Activated CD4-positive, alpha-beta memory T cell treated with anti-CD3 and anti-CD28 coated beads, Interleukin-2, amount 10 ng/mL, durations not matched to agents 7 days and 5 days (primary cell): Measurements from ENCODE around the gene UBE2L6. TPM values are rescaled to one million over a fixed set of nuclear protein-coding genes. Genes with fewer than 3 reads are reported as not detected.

ENCODE experiments used
- CTCF ChIA-PET: fragments of 350-600 bp; sonication (Branson Sonifier 250); formaldehyde crosslinking; loops from one replicate; lab custom pipeline; 2021; ENCODE audit warnings: antibody characterized with exemption, inconsistent platforms; lab: Charles Lee
- POLR2A ChIA-PET: fragments of 350-600 bp; sonication (Branson Sonifier 250); formaldehyde crosslinking; loops from one replicate; lab custom pipeline; 2021; ENCODE audit warnings: antibody characterized with exemption; lab: Charles Lee
- DNase-seq: peaks from one replicate; pipeline ENCODE4 v3.0.0-alpha.2; 2020
- H3K27ac Mint-ChIP-seq: one replicate; pipeline ENCODE4 v1.8.0; 2021; ENCODE audit warnings: mild to moderate bottlenecking, mixed read lengths
- H3K27me3 Mint-ChIP-seq: one replicate; pipeline ENCODE4 v1.8.0; 2021; ENCODE audit warnings: mixed read lengths
- H3K36me3 Mint-ChIP-seq: one replicate; pipeline ENCODE4 v1.8.0; 2021; ENCODE audit warnings: low read depth, mixed read lengths
- H3K4me1 Mint-ChIP-seq: one replicate; pipeline ENCODE4 v1.8.0; 2021; ENCODE audit warnings: mixed read lengths
- H3K4me3 Mint-ChIP-seq: one replicate; pipeline ENCODE4 v1.8.0; 2021; ENCODE audit warnings: mild to moderate bottlenecking, mixed read lengths
- H3K9me3 Mint-ChIP-seq: one replicate; pipeline ENCODE4 v1.8.0; 2021; ENCODE audit warnings: mixed read lengths
- total RNA-seq, 2 experiments: library from RNA; stranded (reverse); gene quantifications; one replicate each; pipeline ENCODE4 v1.2.3, GENCODE V29; 2021

Gene UBE2L6
- total RNA-seq, 2 experiments from 2014 or later: 281 to 285 TPM

- Mint-ChIP-seq H3K4me1 (peaks cover 2% of the 10 kb centered on the region), H3K36me3 (no peaks in the 10 kb centered on the region), H3K27ac (no peak overlapping the region), H3K9me3 (no peaks in the 10 kb centered on the region), H3K4me3 (no peak overlapping the region), H3K27me3 (peaks cover 37% of the 10 kb centered on the region)
- ChIA-PET POLR2A (no interaction called here), CTCF (interaction anchor here (1.2 to 1.9 kb wide), 4 partner anchors 12 to 204 kb away, joined by 3 to 6 read pairs (median 4); no protein-coding TSS in a partner anchor)
- DNase-seq: no peak
Measured at GRCh38 chr11:57596266-57596885, 28.9 kb upstream of the UBE2L6 start.

GRCh38 chr11:57588046-57588710, 20.7 kb upstream of the UBE2L6 start:
- no peaks in the 10 kb centered on the region for H3K4me1 Mint-ChIP-seq
- peaks cover 11% of the 10 kb centered on the region for H3K27me3 Mint-ChIP-seq
- POLR2A ChIA-PET: no interaction called here
- no peak overlapping the region for H3K27ac Mint-ChIP-seq
- no peak for DNase-seq
- H3K36me3 Mint-ChIP-seq: no peaks in the 10 kb centered on the region
- no peak overlapping the region for H3K4me3 Mint-ChIP-seq
- CTCF ChIA-PET: no interaction called here
- no peaks in the 10 kb centered on the region for H3K9me3 Mint-ChIP-seq

GRCh38 chr11:57586711-57587245, 19.3 kb upstream of the UBE2L6 start:
- Mint-ChIP-seq H3K4me1 (no peaks in the 10 kb centered on the region), H3K9me3 (no peaks in the 10 kb centered on the region), H3K27ac (no peak overlapping the region), H3K27me3 (peaks cover 9% of the 10 kb centered on the region), H3K36me3 (no peaks in the 10 kb centered on the region), H3K4me3 (no peak overlapping the region)
- CTCF ChIA-PET: no interaction called here
- DNase-seq: no peak
- POLR2A ChIA-PET: no interaction called here

- ChIA-PET CTCF (interaction anchor here (1.5 kb wide), 1 partner anchor 11 kb away, joined by 4 read pairs; no protein-coding TSS in a partner anchor), POLR2A (no interaction called here)
Measured at GRCh38 chr11:57585301-57585700, 17.8 kb upstream of the UBE2L6 start.

GRCh38 chr11:57584341-57584740, 16.9 kb upstream of the UBE2L6 start:
- peaks cover 2% of the 10 kb centered on the region for H3K27me3 Mint-ChIP-seq
- H3K4me3 Mint-ChIP-seq: no peak overlapping the region
- CTCF ChIA-PET: interaction anchor here (1.5 kb wide), 2 partner anchors 12 to 60 kb away, joined by 4 to 5 read pairs; no protein-coding TSS in a partner anchor

More at GRCh38 chr11:57585301-57585700, 17.8 kb upstream of the UBE2L6 start:
- DNase-seq: no peak
- H3K9me3 Mint-ChIP-seq: no peaks in the 10 kb centered on the region
- peaks cover 3% of the 10 kb centered on the region for H3K27me3 Mint-ChIP-seq
- H3K27ac Mint-ChIP-seq: no peak overlapping the region
- no peak overlapping the region for H3K4me3 Mint-ChIP-seq
- H3K36me3 Mint-ChIP-seq: no peaks in the 10 kb centered on the region
- no peaks in the 10 kb centered on the region for H3K4me1 Mint-ChIP-seq

GRCh38 chr11:57574061-57574460, 6.6 kb upstream of the UBE2L6 start:
- peaks cover under 1% of the 10 kb centered on the region for H3K4me1 Mint-ChIP-seq
- POLR2A ChIA-PET: interaction anchor here (1.4 kb wide), 1 partner anchor 67 kb away, joined by 4 read pairs; no protein-coding TSS in a partner anchor
- DNase-seq: no peak
- CTCF ChIA-PET: interaction anchor here (7.4 kb wide), 1 partner anchor 67 kb away, joined by 206 read pairs; no protein-coding TSS in a partner anchor
- no peaks in the 10 kb centered on the region for H3K36me3 Mint-ChIP-seq
- H3K9me3 Mint-ChIP-seq: no peaks in the 10 kb centered on the region
- no peak overlapping the region for H3K27ac Mint-ChIP-seq
- H3K27me3 Mint-ChIP-seq: peaks cover 15% of the 10 kb centered on the region
- H3K4me3 Mint-ChIP-seq: no peak overlapping the region

More at GRCh38 chr11:57584341-57584740, 16.9 kb upstream of the UBE2L6 start:
- Mint-ChIP-seq H3K4me1 (no peaks in the 10 kb centered on the region), H3K36me3 (no peaks in the 10 kb centered on the region), H3K9me3 (no peaks in the 10 kb centered on the region), H3K27ac (no peak overlapping the region)
- POLR2A ChIA-PET: no interaction called here
- DNase-seq: no peak

- no peak overlapping the region for H3K27ac Mint-ChIP-seq
Measured at GRCh38 chr11:57571606-57572005, 4.1 kb upstream of the UBE2L6 start.

GRCh38 chr11:57568330-57568766, 876 bp upstream of the UBE2L6 start:
- ChIA-PET POLR2A (interaction anchor here (1.0 to 2.2 kb wide), 14 partner anchors 21 to 1010 kb away, joined by 3 to 15 read pairs (median 5); partner anchors contain the start of genes CLP1, SELENOH, SLC43A1 and TIMM10), CTCF (interaction anchor here (0.8 to 7.4 kb wide), 22 partner anchors 9 to 232 kb away, joined by 3 to 206 read pairs (median 4); partner anchors contain the start of genes MED19, SELENOH and YPEL4)
- H3K27me3 Mint-ChIP-seq: no peaks in the 10 kb centered on the region
- H3K4me3 Mint-ChIP-seq: peak overlapping the region; percentile 99
- H3K27ac Mint-ChIP-seq: peak overlapping the region; percentile 98
- peaks cover 34% of the 10 kb centered on the region for H3K36me3 Mint-ChIP-seq
- no peaks in the 10 kb centered on the region for H3K9me3 Mint-ChIP-seq
- H3K4me1 Mint-ChIP-seq: peaks cover 27% of the 10 kb centered on the region
- peak; percentile 89 for DNase-seq

More at GRCh38 chr11:57571606-57572005, 4.1 kb upstream of the UBE2L6 start:
- peaks cover 11% of the 10 kb centered on the region for H3K36me3 Mint-ChIP-seq
- CTCF ChIA-PET: interaction anchor here (1.2 to 7.4 kb wide), 3 partner anchors 10 to 78 kb away, joined by 3 to 206 read pairs (median 4); no protein-coding TSS in a partner anchor
- no peaks in the 10 kb centered on the region for H3K9me3 Mint-ChIP-seq
- peaks cover 8% of the 10 kb centered on the region for H3K4me1 Mint-ChIP-seq
- DNase-seq: no peak
- no peak overlapping the region for H3K4me3 Mint-ChIP-seq
- H3K27me3 Mint-ChIP-seq: peaks cover 10% of the 10 kb centered on the region
- POLR2A ChIA-PET: no interaction called here

- Mint-ChIP-seq H3K36me3 (peaks cover 40% of the 10 kb centered on the region), H3K27ac (peak overlapping the region; percentile 87), H3K27me3 (no peaks in the 10 kb centered on the region), H3K4me3 (peak overlapping the region; percentile 99), H3K9me3 (no peaks in the 10 kb centered on the region), H3K4me1 (peaks cover 36% of the 10 kb centered on the region)
- CTCF ChIA-PET: interaction anchor here (0.7 to 7.4 kb wide), 11 partner anchors 12 to 234 kb away, joined by 3 to 206 read pairs (median 5); no protein-coding TSS in a partner anchor
- POLR2A ChIA-PET: interaction anchor here (1.2 to 2.2 kb wide), 9 partner anchors 36 to 1011 kb away, joined by 3 to 15 read pairs (median 5); partner anchors contain the start of genes CLP1, SLC43A1, TIMM10 and YPEL4
- DNase-seq: peak; percentile 54
Measured at GRCh38 chr11:57566905-57567514, 462 bp downstream of the UBE2L6 start.

GRCh38 chr11:57566005-57566904, 1.2 kb downstream of the UBE2L6 start:
- H3K27me3 Mint-ChIP-seq: no peaks in the 10 kb centered on the region
- DNase-seq: peak; percentile 44
- peaks cover 43% of the 10 kb centered on the region for H3K4me1 Mint-ChIP-seq
- peaks cover 46% of the 10 kb centered on the region for H3K36me3 Mint-ChIP-seq
- POLR2A ChIA-PET: interaction anchor here (0.7 to 2.2 kb wide), 3 partner anchors 19 to 79 kb away, joined by 3 to 15 read pairs (median 5); partner anchors contain the start of gene SLC43A1
- no peaks in the 10 kb centered on the region for H3K9me3 Mint-ChIP-seq
- CTCF ChIA-PET: interaction anchor here (1.2 to 7.4 kb wide), 7 partner anchors 38 to 234 kb away, joined by 3 to 206 read pairs (median 8); no protein-coding TSS in a partner anchor
- peak overlapping the region; percentile 99 for H3K4me3 Mint-ChIP-seq
- H3K27ac Mint-ChIP-seq: peak overlapping the region; percentile 87

GRCh38 chr11:57562596-57562995, 4.9 kb downstream of the UBE2L6 start:
- POLR2A ChIA-PET: no interaction called here
- H3K4me1 Mint-ChIP-seq: peaks cover 41% of the 10 kb centered on the region
- no peak overlapping the region for H3K4me3 Mint-ChIP-seq
- H3K27ac Mint-ChIP-seq: peak overlapping the region; percentile 50
- DNase-seq: no peak
- CTCF ChIA-PET: no interaction called here
- peaks cover 70% of the 10 kb centered on the region for H3K36me3 Mint-ChIP-seq
- H3K27me3 Mint-ChIP-seq: no peaks in the 10 kb centered on the region
- H3K9me3 Mint-ChIP-seq: no peaks in the 10 kb centered on the region
